GM12878 (cell line): ENCODE data around the gene RPL19. TPM values are rescaled to one million over a fixed set of nuclear protein-coding genes. Genes with fewer than 3 reads are reported as not detected.

Source experiments
- ATAC-seq: fragments of 200-7000 bp; cut with Tn5 transposase; 3 replicates; pipeline ENCODE4 v1.9.1; 2020; ENCODE audit warnings: mild to moderate bottlenecking, moderate library complexity
- BruUV-seq: library from RNA; stranded (reverse); fragments of 400-500 nt; replicated peaks from 2 replicates; lab custom pipeline; 2021; lab: Mats Ljungman, UMichigan
- CTCF ChIA-PET: fragments of 300-600 bp; sonication (Branson Sonifier 250); formaldehyde crosslinking; extraction: SDS; loops from one replicate; lab custom pipeline; 2021; ENCODE audit warnings: inconsistent platforms; lab: Yijun Ruan, JAX
- POLR2A ChIA-PET: fragments of 350-600 bp; formaldehyde crosslinking; extraction: SDS; loops from one replicate; lab custom pipeline; 2021; ENCODE audit warnings: inconsistent platforms; lab: Charles Lee
- RAD21 ChIA-PET: fragments of 300-600 bp; sonication (Branson Sonifier 250); formaldehyde crosslinking; loops from one replicate; lab custom pipeline; 2023; ENCODE audit warnings: antibody characterized with exemption; ENCODE audit not compliant: unreplicated experiment; lab: Charles Lee
- SMC1A ChIA-PET: fragments of 300-600 bp; sonication (Branson Sonifier 250); formaldehyde crosslinking; loops from one replicate; lab custom pipeline; 2023; ENCODE audit not compliant: unreplicated experiment, uncharacterized antibody; lab: Charles Lee
- DNase-seq: peaks from one replicate; pipeline ENCODE4 v3.0.0-alpha.2; 2011; ENCODE audit warnings: low read depth, low spot score
- FAIRE-seq: peaks from 3 replicates; lab custom pipeline; 2011; peaks lifted over from hg19 to GRCh38; lab: Jason Lieb, UNC
- H2AFZ ChIP-seq: 2 replicates; pipeline ENCODE4 v1.6.0; 2011; ENCODE audit warnings: low read depth, low read length, control low read depth; ENCODE audit not compliant: control insufficient read depth
- H3K27ac ChIP-seq: 2 replicates; pipeline ENCODE4 v1.5.1; 2011; ENCODE audit warnings: control low read depth; ENCODE audit not compliant: control insufficient read depth, insufficient read depth
- H3K27me3 ChIP-seq, 2 experiments: replicated peaks in 1 of 2; 2 replicates each; pipeline versions ENCODE4 v1.6.0 to v1.6.1; 2011; ENCODE audit warnings: low read length in 1 of 2; ENCODE audit not compliant: control insufficient read depth in 2 of 2, insufficient read depth in 2 of 2
- H3K36me3 ChIP-seq, 2 experiments: 2 replicates each; pipeline ENCODE4 v1.5.1; 2011; ENCODE audit warnings: low read length in 1 of 2; ENCODE audit not compliant: control insufficient read depth in 2 of 2, insufficient read depth in 2 of 2
- H3K4me1 ChIP-seq: 2 replicates; pipeline ENCODE4 v1.6.1; 2011; ENCODE audit warnings: mild to moderate bottlenecking, low read length, moderate library complexity, mixed read lengths; ENCODE audit not compliant: control insufficient read depth, insufficient read depth
- H3K4me2 ChIP-seq: 2 replicates; pipeline ENCODE4 v1.6.0; 2011; ENCODE audit warnings: control low read depth; ENCODE audit not compliant: control insufficient read depth, insufficient read depth
- H3K4me3 ChIP-seq: fragments of 200-600 bp; sonication (generic); 2 replicates; pipeline ENCODE4 v1.5.1; 2016
- H3K79me2 ChIP-seq: 2 replicates; pipeline ENCODE4 v1.6.0; 2011; ENCODE audit warnings: low read length; ENCODE audit not compliant: control insufficient read depth, insufficient read depth
- H3K9ac ChIP-seq: 2 replicates; pipeline ENCODE4 v1.8.0; 2011; ENCODE audit warnings: low read length, control low read depth, mixed read lengths; ENCODE audit not compliant: control insufficient read depth, insufficient read depth
- H3K9me3 ChIP-seq: replicated peaks from 3 replicates; pipeline ENCODE4 v1.5.1; 2011; ENCODE audit warnings: mild to moderate bottlenecking, low read length; ENCODE audit not compliant: control insufficient read depth, insufficient read depth
- H4K20me1 ChIP-seq: 2 replicates; pipeline ENCODE4 v1.6.0; 2011; ENCODE audit not compliant: control insufficient read depth, insufficient read depth
- ATF2 ChIP-seq: IDR thresholded peaks from 2 replicates; pipeline ENCODE4 v1.6.1; 2012; ENCODE audit warnings: low read length, inconsistent platforms
- DPF2 ChIP-seq: fragments of 450-650 bp; IDR thresholded peaks from 2 replicates; pipeline ENCODE4 v1.6.1; 2017; ENCODE audit warnings: mild to moderate bottlenecking
- ESRRA ChIP-seq: IDR thresholded peaks from 2 replicates; pipeline ENCODE4 v1.6.1; 2012; ENCODE audit warnings: mild to moderate bottlenecking, low read length, improper control_type of control experiment
- IRF4 ChIP-seq: IDR thresholded peaks from 2 replicates; pipeline ENCODE4 v1.6.1; 2011; ENCODE audit warnings: low read depth, low read length
- KAT2A ChIP-seq: conservative IDR thresholded peaks from 2 replicates; pipeline ENCODE4 v1.6.1; 2011; ENCODE audit warnings: low read depth, low read length; ENCODE audit not compliant: control insufficient read depth
- MTA2 ChIP-seq: fragments of 450-650 bp; IDR thresholded peaks from 2 replicates; pipeline ENCODE4 v1.6.1; 2016; ENCODE audit warnings: low read depth, mild to moderate bottlenecking, moderate library complexity
- SMAD5 ChIP-seq: IDR thresholded peaks from 2 replicates; pipeline ENCODE4 v1.6.1; 2016; ENCODE audit warnings: antibody characterized with exemption, low read depth
- SREBF1 ChIP-seq: IDR thresholded peaks from 2 replicates; pipeline ENCODE4 v1.6.1; 2012; ENCODE audit warnings: mild to moderate bottlenecking, low read length
- STAT3 ChIP-seq: IDR thresholded peaks from 2 replicates; pipeline ENCODE4 v1.6.1; 2011; ENCODE audit warnings: low read depth, low read length, improper control_type of control experiment
- WGBS: methylation state at CpG from one replicate; pipeline ENCODE4 v1.1.6; 2016; ENCODE audit warnings: low lambda C conversion rate; ENCODE audit not compliant: insufficient replicate concordance, insufficient coverage; ENCODE audit errors: missing lambda C conversion rate; 5-methylcytosine and 5-hydroxymethylcytosine counted together
- in situ Hi-C: fragments of 300-500 bp; cut with MboI; formaldehyde crosslinking; loops from 9 replicates; pipeline ENCODE4 v1.14.3; 2018; ENCODE audit warnings: mixed read lengths
- intact Hi-C: fragments of 100-400 bp; cut with micrococcal nuclease; formaldehyde crosslinking; loops from one replicate; pipeline ENCODE4 v1.14.2; 2022; ENCODE audit not compliant: unreplicated experiment
- polyA plus RNA-seq, 11 experiments: library from polyadenylated mRNA; depleted of rRNA in 4 of 11; unstranded in 6 of 11; stranded (reverse) in 5 of 11; fragments of >200 nt; fragmentation: Nextera tagmentation in 4 of 11; fragmentation: Illumina TruSeq in 1 of 11; extraction: Ambion mirVana in 4 of 11; extraction: Trizol in 1 of 11; gene quantifications; 1 replicate in 1 of 11; 2 replicates in 10 of 11; pipeline versions ENCODE4 v1.2.1 to v1.2.3, GENCODE V29; 2011 to 2016; ENCODE audit warnings: inconsistent platforms in 2 of 11, missing spikeins in 2 of 11, low read depth in 1 of 11
- total RNA-seq, 4 experiments: library from RNA; depleted of rRNA in 3 of 4; stranded (reverse); fragments of >200 nt in 3 of 4; fragmentation: Illumina TruSeq in 1 of 4; extraction: Trizol in 1 of 4; gene quantifications; 2 replicates each; pipeline versions ENCODE4 v1.2.1 to v1.2.3, GENCODE V29; 2013 to 2021
- TF ChIP-seq, protein P1 (sequence below): fragments of 450-650 bp; conservative IDR thresholded peaks from 2 replicates; pipeline ENCODE4 v1.6.1; 2017; ENCODE audit warnings: mild to moderate bottlenecking, moderate library complexity
- TF ChIP-seq, protein P2 (sequence below): IDR thresholded peaks from 2 replicates; pipeline ENCODE4 v1.6.1; 2012; ENCODE audit warnings: low read depth, low read length, improper control_type of control experiment

Gene RPL19
- total and polyA plus RNA-seq, 10 of the 15 experiments (the other 5 are each of a cell fraction or from before 2014, with no cell fraction given) = 1,862 to 5,536 (median 3,836) TPM

DNA sequence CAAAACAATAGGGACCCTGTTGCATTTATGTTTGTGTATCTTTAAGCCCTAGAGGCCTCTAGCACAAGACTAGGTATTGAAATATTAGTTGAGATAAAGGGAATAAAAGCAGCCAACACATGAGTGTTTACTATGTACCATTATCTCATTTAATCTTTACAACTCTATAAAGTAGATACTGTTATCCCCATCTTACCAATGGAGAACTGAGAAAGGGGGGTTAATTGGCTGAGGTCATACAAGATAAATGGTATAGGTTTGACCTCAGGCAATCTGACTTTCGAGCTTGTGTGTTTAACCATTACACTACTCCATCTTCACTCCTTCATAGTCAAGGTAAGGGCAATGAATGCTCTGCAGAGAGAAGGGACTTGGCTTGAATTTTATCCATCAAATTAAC is 51.9 kb downstream of the RPL19 start:
- H3K27me3 ChIP-seq = no peaks in the 10 kb centered on the region; a peak in 1 of 4 replicates
- intact Hi-C loops = no loop called here
- no peak for TF ChIP-seq ESRRA
- no peak for TF ChIP-seq ATF2
- TF ChIP-seq IRF4 = no peak
- WGBS = 100% methylated on average over 1 of the region's 1 CpG
- no peaks in the 10 kb centered on the region for H3K4me1 ChIP-seq
- ChIA-PET RAD21 (no interaction called here), SMC1A (interaction anchor here (0.6 kb wide), 1 partner anchor 81 kb away, joined by 3 read pairs; no protein-coding TSS in a partner anchor), CTCF (interaction anchor here (1.3 to 1.5 kb wide), 4 partner anchors 8 to 45 kb away, joined by 3 to 5 read pairs (median 4); no protein-coding TSS in a partner anchor), POLR2A (no interaction called here)
- H3K36me3 ChIP-seq = no peaks in the 10 kb centered on the region
- in situ Hi-C loops = no loop called here
- H3K27ac ChIP-seq = no peak overlapping the region
- no peak for FAIRE-seq
- H3K9me3 ChIP-seq = no peaks in the 10 kb centered on the region
- H2AFZ ChIP-seq = no peak overlapping the region
- no peak overlapping the region for H3K4me3 ChIP-seq
- no peak for DNase-seq
- H3K9ac ChIP-seq = no peak overlapping the region
- H4K20me1 ChIP-seq = no peaks in the 10 kb centered on the region
- H3K79me2 ChIP-seq = no peaks in the 10 kb centered on the region
- no peak overlapping the region for H3K4me2 ChIP-seq
- no TSS peak for BruUV-seq
- ATAC-seq = no peak

GRCh38 chr17:39252788-39253460 is 52.8 kb downstream of the RPL19 start:
- Histone ChIP-seq H3K27me3 (no peaks in the 10 kb centered on the region; a peak in 1 of 4 replicates), H3K4me2 (no peak overlapping the region), H3K27ac (no peak overlapping the region), H2AFZ (no peak overlapping the region), H4K20me1 (no peaks in the 10 kb centered on the region), H3K4me3 (no peak overlapping the region), H3K79me2 (no peaks in the 10 kb centered on the region), H3K9me3 (no peaks in the 10 kb centered on the region), H3K9ac (no peak overlapping the region), H3K36me3 (peaks cover 0 to 1% of the 10 kb centered on the region in 2 experiments; a peak in 1 of 4 replicates), H3K4me1 (no peaks in the 10 kb centered on the region)
- no peak for DNase-seq
- ATAC-seq = no peak
- ChIA-PET POLR2A (no interaction called here), SMC1A (interaction anchor here (0.6 kb wide), 1 partner anchor 80 kb away, joined by 3 read pairs; no protein-coding TSS in a partner anchor), RAD21 (no interaction called here), CTCF (interaction anchor here (1.4 to 1.5 kb wide), 3 partner anchors 9 to 20 kb away, joined by 3 to 5 read pairs (median 3); no protein-coding TSS in a partner anchor)
- intact Hi-C loops = no loop called here
- 82% methylated on average over 7 of the region's 7 CpGs for WGBS
- FAIRE-seq = no peak
- no TSS peak for BruUV-seq
- in situ Hi-C loops = no loop called here
- TF ChIP-seq MTA2 (no peak), KAT2A (no peak), SMAD5 (no peak), STAT3 (no peak), DPF2 (no peak), SREBF1 (no peak)
- TF ChIP-seq, protein P1, sequence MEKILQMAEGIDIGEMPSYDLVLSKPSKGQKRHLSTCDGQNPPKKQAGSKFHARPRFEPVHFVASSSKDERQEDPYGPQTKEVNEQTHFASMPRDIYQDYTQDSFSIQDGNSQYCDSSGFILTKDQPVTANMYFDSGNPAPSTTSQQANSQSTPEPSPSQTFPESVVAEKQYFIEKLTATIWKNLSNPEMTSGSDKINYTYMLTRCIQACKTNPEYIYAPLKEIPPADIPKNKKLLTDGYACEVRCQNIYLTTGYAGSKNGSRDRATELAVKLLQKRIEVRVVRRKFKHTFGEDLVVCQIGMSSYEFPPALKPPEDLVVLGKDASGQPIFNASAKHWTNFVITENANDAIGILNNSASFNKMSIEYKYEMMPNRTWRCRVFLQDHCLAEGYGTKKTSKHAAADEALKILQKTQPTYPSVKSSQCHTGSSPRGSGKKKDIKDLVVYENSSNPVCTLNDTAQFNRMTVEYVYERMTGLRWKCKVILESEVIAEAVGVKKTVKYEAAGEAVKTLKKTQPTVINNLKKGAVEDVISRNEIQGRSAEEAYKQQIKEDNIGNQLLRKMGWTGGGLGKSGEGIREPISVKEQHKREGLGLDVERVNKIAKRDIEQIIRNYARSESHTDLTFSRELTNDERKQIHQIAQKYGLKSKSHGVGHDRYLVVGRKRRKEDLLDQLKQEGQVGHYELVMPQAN = no peak
- TF ChIP-seq, protein P2, sequence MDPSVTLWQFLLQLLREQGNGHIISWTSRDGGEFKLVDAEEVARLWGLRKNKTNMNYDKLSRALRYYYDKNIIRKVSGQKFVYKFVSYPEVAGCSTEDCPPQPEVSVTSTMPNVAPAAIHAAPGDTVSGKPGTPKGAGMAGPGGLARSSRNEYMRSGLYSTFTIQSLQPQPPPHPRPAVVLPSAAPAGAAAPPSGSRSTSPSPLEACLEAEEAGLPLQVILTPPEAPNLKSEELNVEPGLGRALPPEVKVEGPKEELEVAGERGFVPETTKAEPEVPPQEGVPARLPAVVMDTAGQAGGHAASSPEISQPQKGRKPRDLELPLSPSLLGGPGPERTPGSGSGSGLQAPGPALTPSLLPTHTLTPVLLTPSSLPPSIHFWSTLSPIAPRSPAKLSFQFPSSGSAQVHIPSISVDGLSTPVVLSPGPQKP = no peak
